ENCODE data around the gene DGKE.
A peak's percentile ranks its signal among the peaks of the same experiment; 100 is the strongest.

The DGKE gene

DNA sequence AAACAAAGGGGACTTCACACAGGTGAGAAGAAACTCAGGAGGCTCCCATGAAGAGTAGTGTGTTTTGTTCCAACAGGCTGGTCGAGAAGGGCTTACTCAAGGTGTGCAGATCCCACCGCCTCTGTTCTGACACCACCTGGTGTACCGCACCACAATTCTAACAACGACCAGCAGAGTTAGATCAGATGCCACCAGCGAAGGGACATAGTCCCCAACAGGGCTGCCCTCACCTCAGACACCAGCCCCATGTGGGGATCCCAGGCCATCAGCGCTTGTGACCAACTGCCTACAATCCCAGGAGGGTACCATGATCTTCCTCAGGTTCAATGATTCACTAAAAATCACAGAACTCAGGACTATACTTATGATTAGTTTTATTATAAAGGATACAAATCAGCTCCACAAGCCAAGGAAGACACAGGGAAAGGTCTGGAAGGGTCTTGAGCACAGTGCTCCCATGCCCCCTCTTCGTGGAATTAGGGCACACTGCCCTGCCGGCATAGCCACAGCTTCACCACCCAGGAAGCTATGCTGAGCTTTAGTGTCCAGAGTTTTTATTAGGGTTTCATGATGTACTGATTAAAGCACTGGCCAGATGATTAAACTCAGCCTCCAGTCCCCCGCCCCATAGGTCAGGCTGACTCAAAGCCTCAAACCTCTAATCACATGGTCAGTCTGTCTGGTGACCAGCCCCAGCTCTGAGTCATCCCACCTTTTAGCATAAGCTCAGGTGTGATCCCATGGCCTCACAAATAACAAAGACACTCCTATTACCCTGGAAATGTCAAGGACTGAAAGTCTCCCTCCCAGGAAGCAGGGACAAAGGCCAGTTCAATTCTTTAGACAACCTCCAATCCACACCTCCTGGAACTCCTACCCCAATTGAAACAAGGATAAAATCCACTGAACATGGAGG, 53.9 kb downstream of the DGKE start:
- no peak for DNase-seq

DNA sequence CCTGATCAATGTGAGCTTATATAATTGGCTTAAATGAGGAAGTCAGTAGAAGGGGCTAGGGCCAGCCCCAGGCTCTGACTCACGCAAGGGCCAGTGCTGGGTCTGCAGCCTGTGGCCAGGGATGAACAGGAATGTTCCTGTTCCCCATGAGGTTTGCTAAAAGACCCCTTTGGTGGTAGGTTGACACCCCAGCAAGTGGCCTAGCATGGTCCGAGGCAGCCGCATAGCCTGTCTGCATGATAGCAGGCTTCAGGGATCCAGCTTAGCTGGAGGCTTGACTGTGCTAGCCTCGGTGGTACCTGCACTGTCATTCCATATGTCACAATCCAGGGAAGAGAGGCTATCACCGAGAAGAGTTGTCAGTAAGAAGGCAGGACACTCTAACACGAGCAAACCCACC, 56.4 kb downstream of the DGKE start:
- DNase-seq, result no peak

DNA sequence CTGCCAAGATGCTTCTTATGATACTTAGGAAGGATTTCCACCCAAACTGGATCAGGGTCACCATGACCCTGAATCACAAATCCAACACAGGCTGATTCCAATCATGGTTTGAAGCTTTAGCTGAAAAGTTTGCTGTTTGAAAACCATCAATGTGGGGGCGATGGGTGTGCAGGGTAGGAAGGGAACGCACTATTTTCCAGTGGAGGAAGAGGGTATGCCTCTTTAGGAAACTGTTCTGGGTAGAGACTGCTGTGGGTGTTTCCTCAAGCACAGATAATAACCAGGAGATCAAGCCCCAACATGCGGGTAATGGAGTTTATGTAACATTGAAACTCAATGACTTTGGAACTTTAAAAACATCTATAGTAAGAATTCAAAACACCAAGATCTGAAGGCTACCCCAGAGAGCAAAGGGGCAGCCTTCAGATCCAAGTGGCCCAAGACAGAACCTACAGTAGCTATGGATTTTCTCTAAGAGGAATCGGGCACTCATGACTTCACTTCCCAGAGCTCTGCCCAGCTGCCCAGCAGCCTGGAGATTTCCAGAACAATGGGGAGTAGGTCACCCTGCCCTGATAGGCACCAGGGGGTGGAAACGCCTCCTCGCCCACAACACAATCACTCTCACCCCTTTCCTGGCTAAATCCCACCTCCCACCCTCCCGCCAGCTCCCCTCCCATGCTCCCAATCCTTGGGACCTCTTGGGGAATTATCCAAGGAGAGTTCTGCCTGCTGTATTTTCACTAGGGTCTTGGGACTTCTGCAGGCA, 57.1 kb downstream of the DGKE start:
- no peak for DNase-seq

DNA sequence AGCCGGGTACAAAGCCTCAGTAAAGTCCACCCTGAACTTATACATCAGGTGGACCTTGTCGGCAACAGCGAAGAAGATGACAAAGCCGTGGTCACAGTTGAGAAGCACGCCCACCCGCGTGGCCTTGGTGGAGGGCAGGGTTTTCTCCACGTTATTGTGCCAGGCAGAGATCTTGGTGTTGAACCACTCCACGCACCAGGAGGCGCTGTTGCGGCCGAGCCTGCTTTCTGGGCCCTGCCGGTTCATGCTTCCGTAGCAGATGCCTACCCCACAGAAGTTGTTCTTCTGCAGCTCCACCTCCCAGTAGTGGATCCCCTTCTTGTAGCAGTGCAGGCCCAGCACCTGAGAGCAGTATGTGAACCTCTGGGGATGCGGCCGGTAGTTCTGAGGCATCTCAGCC, 57.8 kb downstream of the DGKE start:
- DNase-seq, result no peak

DNA sequence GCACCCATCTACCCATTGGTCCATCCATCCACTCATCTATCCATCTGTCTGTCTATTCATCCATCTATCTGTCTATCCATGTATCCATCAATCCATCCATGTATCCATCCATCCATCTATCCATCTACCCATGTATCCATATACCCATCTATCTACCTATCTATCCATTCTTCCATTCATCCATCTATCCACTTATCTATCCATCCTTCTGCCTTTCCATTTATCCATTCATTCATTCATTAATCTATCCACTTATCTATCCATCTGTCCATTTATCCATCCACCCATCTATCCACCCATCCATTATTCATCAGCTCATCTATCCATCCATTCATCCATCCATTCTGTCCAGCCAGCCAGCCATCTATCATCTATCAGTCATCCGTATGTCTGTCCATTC, 58.4 kb downstream of the DGKE start:
- no peak for DNase-seq

DNA sequence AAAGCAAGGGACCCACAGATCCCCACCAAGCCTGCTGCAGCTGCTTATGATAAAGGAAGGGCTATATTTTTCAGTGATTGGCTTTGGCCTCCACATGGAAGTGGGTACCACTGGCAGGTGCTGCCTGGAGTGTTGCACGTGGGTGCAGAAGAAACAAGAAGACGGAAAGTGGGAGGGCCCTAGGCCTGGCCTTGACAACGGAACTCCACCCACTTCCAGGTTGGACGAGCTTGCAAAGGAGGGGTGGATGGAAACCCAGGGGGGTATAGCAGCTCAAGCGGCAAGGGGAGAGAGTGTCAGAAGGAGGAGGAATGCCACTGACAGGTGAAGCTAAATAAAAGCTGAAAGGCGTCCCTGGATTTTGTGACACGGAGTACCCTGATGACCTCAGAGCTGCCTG, 59.6 kb downstream of the DGKE start:
- no peak for DNase-seq

DNA sequence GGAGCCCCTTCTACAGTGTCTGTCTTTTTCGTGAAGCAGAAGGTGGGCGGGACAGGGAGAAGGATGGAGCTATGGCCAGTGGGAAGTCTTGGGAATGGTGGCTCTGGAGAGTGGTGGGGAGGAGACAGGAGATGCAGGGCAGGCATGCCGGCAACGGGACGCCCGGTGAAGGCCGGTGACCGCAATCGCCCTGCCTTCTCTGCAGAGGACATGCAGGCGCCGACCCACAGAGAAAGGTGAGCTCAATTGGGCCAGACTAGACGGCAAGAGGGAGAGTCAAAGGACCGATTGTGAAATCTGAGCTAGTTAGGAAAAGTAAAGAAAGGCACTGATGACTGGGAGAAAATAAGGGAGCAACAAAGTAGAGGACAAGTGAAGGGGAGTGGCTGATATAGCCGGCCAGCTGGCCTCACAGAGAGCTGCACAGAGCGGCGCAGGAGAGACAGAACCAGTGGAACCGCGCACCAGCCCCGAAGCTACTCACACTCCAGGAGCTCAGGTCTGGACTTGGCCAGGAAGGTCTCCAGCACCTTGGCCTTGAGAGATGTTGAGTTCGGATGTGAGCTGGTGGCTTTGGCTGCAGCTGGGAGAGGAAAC, 61.0 kb downstream of the DGKE start:
- no peak for DNase-seq

DNA sequence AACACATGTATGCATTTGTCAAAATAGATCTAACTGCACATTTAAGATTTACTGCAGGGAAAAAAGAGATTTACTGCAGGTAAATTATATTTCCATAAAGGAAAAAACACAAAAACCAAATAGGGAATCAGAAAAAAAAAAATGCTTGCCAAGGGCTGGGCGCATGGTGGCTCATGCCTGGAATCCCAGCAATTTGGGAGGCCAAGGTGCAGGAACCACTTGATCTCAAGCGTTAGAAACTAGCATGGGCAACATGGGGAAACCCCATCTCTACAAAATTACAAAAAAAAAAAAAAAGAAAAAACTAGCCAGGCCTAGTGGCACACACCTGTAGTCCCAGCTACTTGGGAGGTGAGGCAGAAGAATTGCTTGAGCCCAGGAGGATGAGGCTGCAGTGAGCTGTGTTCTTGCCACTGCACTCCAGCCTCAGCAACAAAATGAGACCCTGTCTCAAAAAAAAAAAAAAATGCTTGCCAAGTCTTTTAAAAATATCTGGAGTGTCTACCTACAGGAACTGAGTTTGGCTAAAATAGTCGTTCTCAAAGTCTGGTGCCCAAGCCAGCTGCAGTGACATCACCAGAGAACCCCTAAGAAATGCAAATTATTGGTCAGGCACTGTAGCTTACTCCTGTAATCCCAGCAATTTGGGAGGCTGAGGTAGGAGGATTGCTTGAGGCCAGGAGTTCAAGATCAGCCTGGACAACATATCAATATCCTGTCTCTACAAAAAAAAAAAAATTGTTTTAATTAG, 62.4 kb downstream of the DGKE start:
- DNase-seq, result no peak

DNA sequence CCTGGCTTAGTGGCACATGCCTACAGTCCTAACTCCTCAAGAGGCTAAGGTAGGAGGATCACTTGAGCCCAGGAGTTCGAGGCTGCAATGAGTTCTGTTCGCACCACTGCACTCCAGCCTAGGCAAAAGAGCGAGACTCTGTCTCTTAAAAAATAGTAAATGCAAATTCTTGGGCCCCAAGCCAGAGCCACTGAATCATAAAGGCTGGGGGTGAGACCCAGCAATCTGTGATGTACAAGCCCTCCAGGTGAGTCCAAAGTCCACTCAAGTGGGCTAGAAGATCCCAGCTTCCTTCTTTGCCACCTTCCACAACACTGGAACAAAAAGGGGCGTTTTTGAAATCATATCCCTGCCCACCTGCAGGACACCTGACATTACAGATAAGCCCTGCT, 63.0 kb downstream of the DGKE start:
- no peak for DNase-seq

DNA sequence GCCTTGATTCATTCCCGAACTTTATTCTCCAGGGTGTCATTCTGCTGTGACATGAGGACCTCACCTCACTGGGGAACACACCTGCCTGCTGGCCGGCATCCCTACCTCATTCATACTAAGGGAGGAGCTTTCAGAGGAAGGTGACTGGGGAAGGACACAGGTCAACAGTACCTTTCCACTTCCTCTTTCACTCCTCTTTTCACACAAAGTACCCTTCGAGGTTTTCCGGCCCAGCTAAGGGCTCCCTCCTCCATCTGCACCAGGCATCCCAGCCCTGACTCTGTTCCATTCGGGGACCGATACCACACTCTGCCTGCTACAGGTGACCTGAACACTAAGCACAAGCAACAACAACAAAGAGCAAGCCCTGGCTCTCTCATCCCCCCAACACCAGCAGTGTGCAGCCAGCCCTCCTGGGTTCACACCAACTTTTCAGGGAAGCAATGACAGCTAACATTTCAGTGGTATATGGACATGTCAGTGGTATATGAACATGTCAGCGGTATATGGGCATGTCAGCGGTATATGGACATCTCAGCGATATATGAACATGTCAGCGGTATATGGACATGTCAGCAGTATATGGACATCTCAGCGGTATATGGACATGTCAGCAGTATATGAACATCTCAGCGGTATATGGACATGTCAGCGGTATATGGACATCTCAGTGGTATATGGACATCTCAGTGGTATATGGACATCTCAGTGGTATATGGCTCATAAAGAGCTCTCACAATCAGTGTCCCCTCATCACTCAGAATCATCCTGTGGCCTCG, 63.9 kb downstream of the DGKE start:
- no peak for DNase-seq

DNA sequence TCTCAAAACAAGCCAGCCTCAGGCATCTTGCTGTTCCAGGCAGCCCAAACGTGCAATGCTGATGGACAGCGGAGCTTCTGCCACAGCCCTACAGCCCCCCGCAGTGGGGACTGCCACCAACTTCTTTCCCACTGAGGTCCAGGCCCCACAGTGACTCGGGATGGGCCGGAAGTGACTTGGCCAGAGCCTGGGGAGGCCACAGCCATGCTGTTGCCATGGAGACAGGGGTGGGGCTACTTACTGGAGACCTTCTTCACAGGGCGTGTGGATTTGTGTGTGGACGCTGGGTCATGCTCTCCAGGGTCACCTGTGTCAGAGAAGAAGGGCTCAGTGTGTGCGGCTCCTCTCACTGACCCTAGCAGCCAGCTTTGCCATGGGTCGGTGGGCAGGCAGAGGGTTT, 64.9 kb downstream of the DGKE start:
- DNase-seq, result no peak

DNA sequence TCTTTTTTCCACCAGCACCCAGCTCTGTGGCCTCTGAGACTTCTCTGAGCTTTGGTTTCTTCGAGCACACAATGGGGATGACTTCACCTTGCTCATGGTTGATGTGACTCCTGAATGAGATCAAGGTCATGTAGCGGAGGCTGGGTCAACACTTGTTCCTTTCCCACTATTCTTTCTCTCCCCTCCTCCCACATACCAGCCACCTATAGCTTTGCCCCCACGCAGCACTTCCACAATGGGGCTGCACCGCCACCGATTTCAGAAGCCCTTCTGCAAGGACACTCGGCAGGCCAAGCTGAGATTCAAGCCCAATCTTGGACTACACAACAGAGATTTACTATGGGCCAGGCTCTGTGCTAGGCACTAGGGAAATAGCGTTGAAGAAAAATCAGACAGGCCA, 65.5 kb downstream of the DGKE start:
- DNase-seq, result no peak

DNA sequence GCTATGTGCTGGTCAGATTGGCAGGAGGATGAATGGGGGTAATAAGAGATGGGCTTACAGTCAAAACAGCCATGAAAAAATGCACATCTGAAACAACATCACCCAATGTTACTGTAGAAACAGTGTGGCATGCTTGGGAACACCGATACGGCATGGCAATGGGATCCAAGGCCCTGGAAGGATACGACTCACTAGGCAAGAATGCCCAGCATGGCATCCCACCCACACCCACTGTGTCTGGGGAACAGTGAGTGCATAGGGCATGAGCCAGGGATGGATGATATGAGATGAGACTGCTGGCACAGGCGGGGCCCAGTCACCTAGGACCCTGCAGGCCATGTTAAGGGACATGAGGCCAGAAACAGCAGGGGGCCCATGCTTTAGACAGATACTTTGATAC, 68.4 kb downstream of the DGKE start:
- no peak for DNase-seq

DNA sequence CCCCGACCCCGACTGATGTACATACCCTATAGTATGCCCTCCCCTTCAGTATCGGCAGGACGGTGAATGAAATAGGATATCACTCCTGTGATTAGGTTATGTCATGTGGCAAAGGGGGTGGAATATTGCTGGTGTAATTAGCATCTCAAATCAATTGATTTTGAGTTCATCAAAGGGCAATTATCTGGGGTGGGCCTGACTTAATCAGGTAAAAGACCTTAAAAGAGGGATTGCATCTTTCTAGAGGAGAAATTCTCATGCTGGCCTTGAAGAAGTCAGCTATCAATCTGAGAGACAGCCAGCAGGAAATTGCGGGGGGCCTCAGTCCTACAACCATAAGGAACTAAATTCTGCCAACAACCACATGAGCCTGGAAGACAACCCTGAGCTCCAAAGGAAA, 69.6 kb downstream of the DGKE start:
- DNase-seq, result no peak

DNA sequence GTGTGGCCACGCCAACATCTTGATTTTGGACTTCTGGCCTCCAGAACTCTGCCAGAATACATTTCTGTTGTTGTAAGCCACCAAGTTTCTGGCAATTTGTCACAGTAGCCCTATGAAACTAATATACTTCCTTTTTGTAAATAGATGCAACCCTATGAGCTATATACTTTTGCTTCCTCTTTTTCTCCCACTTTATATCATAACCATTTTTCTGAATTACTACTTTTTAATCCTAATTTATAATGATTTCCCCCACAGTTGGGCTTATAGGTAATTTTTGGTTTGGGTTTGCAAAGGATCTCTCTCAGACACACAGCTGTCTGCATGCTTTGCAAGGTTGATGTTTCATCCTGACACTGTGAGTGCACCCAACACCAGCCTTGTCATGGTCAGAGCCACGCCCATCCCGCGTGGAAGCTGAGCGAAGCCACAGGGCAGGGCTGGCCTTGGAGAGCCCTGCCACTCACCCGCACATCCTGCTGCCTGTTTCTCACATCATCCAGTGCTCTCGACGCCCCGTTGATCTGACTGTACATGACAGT, 74.1 kb downstream of the DGKE start:
- DNase-seq, result peak in 5 of 58 donors; percentile 2 to 39 (median 12)

DNA sequence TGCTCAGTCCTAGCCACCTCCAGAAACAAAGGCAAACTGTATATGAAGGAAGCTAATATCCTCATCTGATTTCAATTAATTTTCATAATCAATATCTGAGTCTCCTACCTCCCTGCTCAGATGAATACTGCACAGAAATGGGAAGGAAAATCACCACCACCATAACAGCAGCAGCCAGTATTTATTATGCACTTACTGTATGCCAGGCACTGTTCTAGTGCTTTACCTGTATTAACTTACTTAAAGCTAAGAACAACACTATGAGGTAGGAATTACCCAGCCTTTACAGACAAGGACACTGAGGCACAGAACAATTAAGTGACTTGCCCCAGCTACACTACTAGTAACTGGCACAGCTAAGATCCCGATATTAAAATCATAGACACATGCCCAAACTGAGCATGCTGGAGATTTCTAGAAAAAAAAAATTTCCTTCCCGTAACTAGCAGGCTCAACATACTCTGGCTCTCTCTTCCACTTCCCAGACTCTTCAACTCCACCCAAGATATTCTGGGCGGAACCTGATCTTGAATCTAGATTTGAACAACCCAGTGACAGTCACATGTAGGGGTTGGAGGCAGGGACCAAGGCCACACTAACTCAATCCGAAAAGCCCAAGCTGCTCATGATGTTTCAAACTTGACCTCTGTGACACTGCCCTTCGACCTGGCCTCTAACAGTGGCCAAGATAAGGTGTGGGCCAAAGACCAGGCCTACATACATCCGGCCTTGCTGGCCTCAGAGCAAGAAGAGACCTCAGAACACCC, 76.0 kb downstream of the DGKE start:
- DNase-seq, result no peak

DNA sequence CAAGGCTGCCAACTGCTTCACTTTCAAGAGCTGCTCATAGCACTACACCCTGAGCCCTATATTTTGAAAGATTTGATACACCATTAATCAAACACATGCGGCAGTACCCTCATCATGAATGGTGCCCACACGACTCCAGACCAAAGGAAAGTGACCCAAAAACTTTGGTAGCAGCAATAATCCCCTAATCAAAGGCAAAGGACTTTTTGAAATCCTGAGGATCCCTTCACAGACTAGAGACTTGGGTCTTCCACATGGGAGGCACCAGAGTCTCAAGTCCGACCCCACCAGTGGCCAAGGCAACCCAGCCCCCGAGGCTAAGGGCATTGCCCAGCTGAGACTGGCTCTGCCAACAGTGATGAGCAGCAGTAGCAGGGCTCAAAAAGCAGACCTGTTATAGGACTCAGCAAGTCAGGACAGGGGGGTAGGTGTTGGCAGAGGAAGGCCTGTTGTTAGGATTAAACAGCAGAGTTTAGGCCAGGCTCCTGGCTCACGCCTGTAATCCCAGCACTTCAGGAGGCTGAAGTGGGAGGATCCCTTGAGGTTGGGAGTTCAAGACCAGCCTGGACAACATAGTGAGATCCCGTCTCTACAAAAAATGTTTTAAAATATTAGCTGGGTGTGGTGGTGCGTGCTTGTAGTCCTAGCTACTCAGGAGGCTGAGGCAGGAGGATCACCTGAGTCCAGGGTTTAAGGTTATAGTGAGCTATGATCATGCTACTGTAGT, 76.7 kb downstream of the DGKE start:
- no peak for DNase-seq

DNA sequence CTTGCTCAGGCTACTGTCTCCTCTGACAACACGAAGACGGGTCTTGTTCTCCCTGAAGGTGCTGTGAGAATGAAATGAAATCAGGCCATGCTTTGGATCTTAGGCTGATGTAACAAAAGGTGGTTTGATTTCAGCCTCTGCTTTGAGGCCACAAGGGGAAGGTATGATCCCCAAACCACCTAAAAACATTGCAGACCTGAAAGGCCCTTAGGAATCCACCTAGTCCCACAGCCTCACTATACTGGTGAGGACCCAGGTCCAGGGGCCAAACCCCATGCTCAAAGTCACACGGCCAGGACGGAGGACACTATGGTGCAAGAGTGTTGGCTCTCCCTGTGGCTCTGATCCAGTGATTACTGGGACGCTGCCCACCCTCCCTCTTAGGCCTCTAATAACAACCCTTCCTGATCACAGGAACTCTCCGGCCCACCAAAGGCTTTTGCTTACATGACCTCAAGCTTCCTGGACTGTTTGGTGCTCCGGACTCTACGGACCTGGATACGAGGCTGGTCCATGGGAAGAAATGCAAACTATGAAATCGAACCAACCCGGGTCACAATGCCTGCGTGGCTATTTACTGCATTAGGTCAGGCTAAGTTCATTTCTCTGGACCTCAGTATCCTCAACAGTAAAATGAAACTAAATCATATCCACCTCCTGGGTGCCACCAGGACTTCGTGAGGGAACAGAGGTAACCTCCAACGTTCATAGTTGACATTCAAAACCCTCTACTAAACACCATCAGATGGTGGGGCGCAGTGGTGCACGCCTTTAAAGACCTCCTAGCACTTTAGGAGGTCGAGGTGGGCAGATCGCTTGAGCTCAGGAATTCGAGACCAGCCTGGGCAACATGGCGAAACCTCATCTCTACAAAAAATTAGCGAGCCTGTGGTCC, 78.4 kb downstream of the DGKE start:
- DNase-seq, result no peak
